Activated T-cell treated with anti-CD3 and anti-CD28 coated beads for 48 hours (primary cell): Measurements from ENCODE around the gene PHOX2B.
"Not testable (repeated sequence)": the region's sequence is repeated elsewhere in the genome, so short reads cannot be mapped to it uniquely, and the experiment has no call there.

Experiments used
- DNase-seq: peaks from one replicate; pipeline ENCODE4 v3.0.0-alpha.2; 2020; ENCODE audit warnings: low read depth

The PHOX2B gene

GRCh38 chr4:41711654-41712053 lies 36.9 kb downstream of the PHOX2B start:
- not testable (repeated sequence) for DNase-seq

- no peak for DNase-seq
Measured at GRCh38 chr4:41709844-41710481, 38.6 kb downstream of the PHOX2B start.

GRCh38 chr4:41703785-41704184 lies 44.7 kb downstream of the PHOX2B start:
- DNase-seq: no peak

GRCh38 chr4:41702770-41703169 lies 45.8 kb downstream of the PHOX2B start:
- DNase-seq: no peak

GRCh38 chr4:41701983-41702382 lies 46.5 kb downstream of the PHOX2B start:
- no peak for DNase-seq

- no peak for DNase-seq
Measured at GRCh38 chr4:41696763-41697162, 51.8 kb downstream of the PHOX2B start.

GRCh38 chr4:41696131-41696530 lies 52.4 kb downstream of the PHOX2B start:
- DNase-seq: no peak
